GM12875 (cell line): ENCODE results near the gene ETV4.

Experiments
- H3K4me3 ChIP-seq: one replicate; pipeline ENCODE4 v1.5.1; 2011; ENCODE audit warnings: low read depth, low read length, control low read depth
- CTCF ChIP-seq: IDR thresholded peaks from 2 replicates; pipeline ENCODE4 v1.5.1; 2011; ENCODE audit warnings: low read depth, mild to moderate bottlenecking, control low read depth, inconsistent platforms, low read length, moderate library complexity, borderline replicate concordance; ENCODE audit not compliant: insufficient read depth

The ETV4 gene

GRCh38 chr17:43552229-43552837 is 6.2 kb upstream of the ETV4 start:
- no peak for TF ChIP-seq CTCF

GRCh38 chr17:43550754-43551153 is 4.6 kb upstream of the ETV4 start:
- no peak overlapping the region for H3K4me3 ChIP-seq
- no peak for TF ChIP-seq CTCF

More at GRCh38 chr17:43552229-43552837, 6.2 kb upstream of the ETV4 start:
- H3K4me3 ChIP-seq: no peak overlapping the region

GRCh38 chr17:43549496-43549895 is 3.4 kb upstream of the ETV4 start:
- no peak for TF ChIP-seq CTCF
- H3K4me3 ChIP-seq: no peak overlapping the region

- no peak for TF ChIP-seq CTCF
- H3K4me3 ChIP-seq: no peak overlapping the region
These were observed 2.7 kb upstream of the ETV4 start for GRCh38 chr17:43548689-43549379.

- H3K4me3 ChIP-seq: no peak overlapping the region
These were observed 1.6 kb upstream of the ETV4 start for GRCh38 chr17:43547659-43548256.

GRCh38 chr17:43547189-43547550 is 1.0 kb upstream of the ETV4 start:
- no peak overlapping the region for H3K4me3 ChIP-seq
- no peak for TF ChIP-seq CTCF

More at GRCh38 chr17:43547659-43548256, 1.6 kb upstream of the ETV4 start:
- TF ChIP-seq CTCF: no peak

GRCh38 chr17:43545383-43545632 is 832 bp downstream of the ETV4 start:
- TF ChIP-seq CTCF: no peak
- H3K4me3 ChIP-seq: peak overlapping the region; percentile 56
